Superior temporal gyrus (tissue), 1 donor: ENCODE results near the gene ALDH1A1.

Experiments used
- DNase-seq: peaks from one replicate; pipeline ENCODE4 v3.0.0-alpha.2; 2016; ENCODE audit errors: extremely low spot score

The ALDH1A1 gene

GRCh38 chr9:72952914-72953313, at the start of gene ALDH1A1:
Gene ALDH1A1, minus strand, starts transcription at chr9:72953053. Its CDS starts 53 bp downstream, at chr9:72953000.
- DNase-seq: no peak

- DNase-seq: no peak
These were observed 49.0 kb upstream of the ALDH1A1 start for GRCh38 chr9:73001860-73002259.

GRCh38 chr9:72998363-72998762, 45.5 kb upstream of the ALDH1A1 start:
- no peak for DNase-seq

- DNase-seq: no peak
These were observed 44.6 kb upstream of the ALDH1A1 start for GRCh38 chr9:72997387-72997995.

DNA sequence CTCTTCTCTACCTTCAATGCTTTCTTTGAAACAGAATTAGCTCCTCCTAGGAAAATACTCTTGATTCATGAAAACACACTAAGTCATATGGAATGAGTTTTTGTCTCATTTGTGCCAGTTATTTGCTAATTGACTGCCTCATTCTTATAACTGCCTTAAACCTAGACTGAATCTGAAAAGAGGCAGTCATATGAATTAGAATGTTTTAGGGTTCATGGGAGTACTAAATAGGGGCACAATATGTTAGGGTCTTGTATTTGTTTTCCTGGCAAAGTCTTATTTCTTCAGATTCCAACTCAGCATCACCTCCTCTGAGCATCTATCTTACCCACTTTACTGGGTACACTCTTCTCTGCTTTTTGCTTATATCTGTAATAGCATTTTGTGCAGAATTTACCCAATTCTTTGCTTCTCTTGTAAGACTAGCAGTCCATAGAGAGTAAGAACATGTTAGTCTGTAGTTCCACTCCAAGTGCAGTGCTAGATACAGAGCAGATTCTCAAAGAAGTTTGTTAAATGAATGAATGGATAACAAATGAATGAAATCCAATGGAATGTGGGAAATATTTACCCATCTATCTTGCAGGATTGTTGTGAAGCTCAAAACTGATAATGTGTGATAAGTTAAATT, 43.9 kb upstream of the ALDH1A1 start:
- no peak for DNase-seq

DNA sequence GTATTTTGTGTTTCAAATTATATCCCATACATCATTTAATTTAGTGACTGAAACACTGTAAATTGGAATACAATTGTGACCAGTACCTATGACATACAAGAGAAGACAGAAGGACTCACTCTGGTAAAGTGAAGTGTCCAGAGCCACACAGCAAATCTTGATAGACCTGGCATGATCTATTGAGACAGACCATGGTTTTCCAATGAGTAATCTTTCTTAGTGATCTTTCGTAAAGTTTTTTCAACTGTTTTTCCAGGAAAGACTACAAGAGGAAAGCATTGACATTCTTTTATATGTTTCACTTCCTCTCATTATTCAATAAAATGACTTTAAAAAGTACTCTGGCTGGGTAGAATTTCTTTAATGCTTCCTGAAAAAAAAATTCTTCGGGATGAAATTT, 43.3 kb upstream of the ALDH1A1 start:
- no peak for DNase-seq

DNA sequence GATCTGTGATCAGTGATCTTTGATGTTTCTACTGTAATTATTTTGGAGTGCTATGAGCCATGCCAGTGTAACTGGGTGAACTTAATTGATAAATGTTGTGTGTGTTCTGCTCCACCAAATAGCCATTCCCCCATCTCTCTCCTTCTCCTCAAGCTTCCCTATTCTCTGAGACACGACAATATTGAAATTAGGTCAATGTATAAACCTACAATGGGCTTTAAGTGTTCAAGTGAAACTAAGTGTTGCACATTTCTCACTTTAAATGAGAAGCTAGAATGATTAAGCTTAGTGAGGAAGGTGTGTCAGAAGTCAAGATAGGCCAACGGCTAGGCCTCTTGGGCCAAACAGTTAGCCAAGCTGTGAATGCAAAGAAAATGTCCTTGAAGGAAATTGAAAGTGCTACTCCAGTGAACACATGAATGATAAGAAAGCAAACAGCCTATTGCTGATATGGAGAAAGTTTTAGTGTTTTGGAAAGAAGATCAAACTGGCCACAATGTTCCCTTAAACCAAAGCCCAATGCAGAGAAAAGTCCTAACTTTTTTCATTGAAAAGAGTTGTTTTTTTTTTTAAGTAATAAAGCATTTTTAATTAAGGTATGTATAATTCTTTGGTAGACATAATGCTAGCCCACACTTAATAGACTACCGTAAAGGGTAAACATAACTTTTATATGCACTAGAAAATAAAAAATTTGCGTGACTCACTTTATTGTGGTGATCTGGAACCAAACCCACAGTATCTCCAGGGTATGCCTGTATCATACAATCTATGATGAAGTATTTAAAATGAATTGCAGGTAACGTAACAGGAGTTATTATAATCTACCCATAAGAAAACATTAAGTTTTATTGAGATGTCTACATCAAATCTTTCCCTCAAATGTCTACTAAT, 42.5 kb upstream of the ALDH1A1 start:
- DNase-seq: no peak

GRCh38 chr9:72991772-72992171, 38.9 kb upstream of the ALDH1A1 start:
- DNase-seq: no peak

DNA sequence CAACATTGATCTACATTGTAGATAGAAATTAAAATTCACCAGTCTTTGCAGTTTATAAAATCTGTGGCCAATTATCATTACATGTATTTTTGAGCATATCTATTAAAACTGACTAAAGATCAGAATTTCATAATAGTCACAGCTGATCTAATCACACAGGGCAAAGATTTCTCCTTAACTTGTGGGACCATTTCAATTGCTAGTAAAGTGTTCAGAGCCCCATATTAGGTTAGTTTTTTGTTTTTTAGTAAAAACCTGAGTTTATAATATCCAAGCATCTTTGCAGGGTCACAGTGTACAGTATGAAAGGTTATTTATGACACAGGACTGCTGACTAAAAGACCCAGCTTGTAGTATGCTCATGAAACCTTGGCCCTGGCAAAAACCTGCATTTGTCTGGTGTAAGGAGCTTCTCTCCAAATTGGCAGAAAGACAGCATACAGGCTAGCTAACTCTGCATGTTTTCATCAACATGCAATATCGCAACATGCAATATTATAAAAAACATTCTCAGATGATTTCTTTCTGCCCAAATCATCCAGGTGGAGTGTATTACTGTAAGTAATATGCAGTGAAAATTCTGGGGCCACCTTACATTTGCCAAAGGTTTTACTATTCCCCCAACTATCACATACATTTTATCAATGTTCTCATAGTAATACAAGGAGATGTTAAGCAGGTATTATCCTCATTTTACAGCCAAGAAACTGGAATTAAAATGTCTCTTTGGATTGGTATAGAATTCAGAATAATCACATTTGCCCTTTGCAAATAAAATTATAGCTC, 37.7 kb upstream of the ALDH1A1 start:
- DNase-seq: no peak

GRCh38 chr9:72986522-72987116, 33.8 kb upstream of the ALDH1A1 start:
- no peak for DNase-seq

DNA sequence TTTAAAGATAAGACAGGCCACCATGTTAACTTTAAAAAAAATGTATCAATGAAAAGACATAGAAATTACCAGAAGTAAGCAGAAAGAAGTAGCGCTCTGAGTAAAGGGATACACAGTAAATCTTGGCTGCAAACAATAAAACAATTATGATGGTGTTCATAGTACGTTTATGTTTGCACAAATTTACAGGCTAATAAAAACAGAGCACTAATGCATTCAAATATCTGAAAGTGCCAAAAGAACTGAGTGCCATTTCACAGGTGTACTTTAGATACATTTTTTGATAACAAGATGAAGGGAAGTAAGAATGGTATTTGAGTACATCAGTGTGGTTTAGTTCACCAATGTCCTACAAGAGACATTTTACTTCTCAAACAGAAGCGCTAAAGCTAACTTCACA, 32.9 kb upstream of the ALDH1A1 start:
- DNase-seq: no peak

- DNase-seq: peak; percentile 32
These were observed 32.1 kb upstream of the ALDH1A1 start for GRCh38 chr9:72984991-72985390.

DNA sequence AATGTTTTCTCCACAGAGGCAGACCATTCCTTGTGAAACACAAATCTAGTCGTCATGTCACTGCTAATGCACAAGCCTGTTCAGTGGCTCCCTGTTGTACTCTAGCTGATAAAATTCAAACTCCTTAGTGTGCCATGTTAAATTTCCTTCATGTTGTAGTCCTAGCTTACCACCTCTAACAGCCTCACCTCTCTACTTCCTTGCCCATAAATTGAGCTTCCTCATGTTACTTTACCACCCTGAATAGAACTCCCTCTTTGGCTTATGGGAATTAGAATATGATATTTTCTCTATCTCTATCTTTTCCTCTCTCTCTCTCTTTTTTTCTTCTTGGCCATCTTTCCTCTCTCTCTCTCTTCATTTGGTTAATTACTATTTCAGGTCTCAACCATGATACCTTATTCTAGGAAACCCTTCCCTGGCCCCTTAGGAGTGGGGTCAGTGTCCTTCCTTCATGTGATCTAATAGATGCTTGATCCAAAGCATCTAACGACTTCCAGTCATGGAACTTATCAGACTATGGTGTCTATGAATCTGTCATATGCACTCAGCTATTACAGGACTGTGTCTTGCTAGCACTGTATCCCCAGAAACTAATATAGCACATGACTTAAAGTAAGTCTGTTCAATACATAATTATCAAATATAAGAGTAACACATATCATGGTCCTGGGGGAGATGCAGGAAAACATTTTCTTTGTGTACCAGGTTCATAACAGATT, 31.5 kb upstream of the ALDH1A1 start:
- DNase-seq: no peak

DNA sequence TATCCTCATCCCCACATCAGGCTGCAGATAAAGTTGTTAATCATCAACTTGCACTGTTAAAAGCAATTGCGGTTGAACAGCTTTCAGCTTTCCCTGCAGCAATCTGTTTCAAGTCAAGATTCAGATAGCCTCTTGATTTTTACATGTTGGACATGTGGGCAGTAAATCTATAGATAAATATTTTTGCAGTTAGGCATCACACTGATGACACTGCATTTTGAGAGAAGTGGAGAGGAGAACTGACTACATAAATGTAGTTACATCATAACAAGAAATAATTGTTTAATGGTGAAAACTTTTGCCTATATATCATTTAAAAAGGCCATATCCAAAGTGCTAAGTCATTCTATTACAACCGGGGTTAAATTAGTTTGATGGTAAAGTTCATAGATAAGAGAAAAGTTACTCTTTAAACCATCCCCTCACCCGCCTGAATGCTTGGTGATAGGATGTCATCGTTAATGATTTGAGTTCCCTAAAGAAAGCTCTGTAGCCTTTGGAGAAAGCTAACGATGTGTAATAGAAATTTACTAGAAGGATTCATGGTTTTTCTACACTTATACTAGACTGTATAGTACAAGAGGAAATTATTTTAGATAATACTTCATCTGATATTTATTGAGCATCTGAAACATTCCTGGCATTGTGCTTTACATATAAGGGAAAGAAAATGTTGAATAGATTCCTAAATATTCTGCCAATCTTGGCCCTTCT, 30.8 kb upstream of the ALDH1A1 start:
- no peak for DNase-seq

DNA sequence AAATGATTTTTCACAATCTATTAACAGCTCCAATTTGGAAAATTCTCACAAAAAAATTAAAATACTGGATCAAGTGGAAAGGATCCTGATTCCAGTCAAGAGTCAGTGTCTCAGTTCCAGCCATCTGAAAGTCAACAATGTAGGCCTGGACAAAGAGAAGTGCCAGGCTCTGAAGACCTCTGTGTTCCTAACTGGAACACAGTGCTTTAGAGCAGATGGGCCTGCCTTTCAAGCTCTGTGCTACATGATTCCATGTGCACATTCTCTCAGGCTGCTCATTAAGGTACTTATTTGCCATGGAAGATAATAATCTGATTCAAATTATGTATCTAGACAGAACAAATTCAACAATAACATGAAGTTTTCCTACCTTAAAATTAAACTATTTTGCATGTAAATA, 30.2 kb upstream of the ALDH1A1 start:
- no peak for DNase-seq

GRCh38 chr9:72982146-72982799, 29.4 kb upstream of the ALDH1A1 start:
- DNase-seq: no peak

DNA sequence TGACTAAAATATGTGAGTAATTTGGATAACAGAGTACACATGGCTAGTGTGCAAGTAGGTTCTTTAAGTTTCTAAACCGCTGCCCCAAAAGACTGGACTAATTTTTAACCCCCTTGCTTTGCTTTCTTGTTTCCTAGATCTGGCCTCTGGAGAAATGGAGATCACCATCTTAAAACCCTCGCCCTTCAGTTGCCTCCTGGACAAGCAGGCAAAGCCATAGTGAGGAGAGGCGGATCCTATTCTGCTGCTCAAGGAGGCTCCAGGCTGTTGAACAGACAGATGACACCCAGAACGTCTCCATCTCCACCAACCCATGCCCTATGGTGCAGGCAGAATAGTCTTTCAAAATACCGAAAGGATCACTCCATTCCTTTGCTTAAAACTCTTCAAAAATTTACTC, 28.6 kb upstream of the ALDH1A1 start:
- no peak for DNase-seq

GRCh38 chr9:72980600-72981265, 27.9 kb upstream of the ALDH1A1 start:
- no peak for DNase-seq

- DNase-seq: no peak
These were observed 27.3 kb upstream of the ALDH1A1 start for GRCh38 chr9:72980183-72980582.
